Calu3 (cell line): ENCODE data around the gene ZIC4. TPM values are rescaled to one million over a fixed set of nuclear protein-coding genes. Genes with fewer than 3 reads are reported as not detected.

Experiments
- BruUV-seq: library from RNA; stranded (reverse); fragments of 400-500 nt; replicated peaks from 2 replicates; lab custom pipeline; 2021; lab: Mats Ljungman, UMichigan
- CTCF ChIA-PET: fragments of 300-600 bp; sonication (Branson Sonifier 250); formaldehyde crosslinking; loops from one replicate; lab custom pipeline; 2022; ENCODE audit warnings: antibody characterized with exemption; lab: Charles Lee
- DNase-seq: peaks from one replicate; pipeline ENCODE4 v3.0.0; 2022
- H3K27ac Mint-ChIP-seq: one replicate; pipeline ENCODE4 v1.8.0; 2022; ENCODE audit warnings: mixed read lengths; ENCODE audit not compliant: unreplicated experiment
- H3K27me3 Mint-ChIP-seq: one replicate; pipeline ENCODE4 v1.8.0; 2022; ENCODE audit warnings: mixed read lengths; ENCODE audit not compliant: unreplicated experiment
- H3K36me3 Mint-ChIP-seq: one replicate; pipeline ENCODE4 v1.8.0; 2022; ENCODE audit warnings: mild to moderate bottlenecking, moderate library complexity, mixed read lengths; ENCODE audit not compliant: insufficient read depth, unreplicated experiment
- H3K4me1 Mint-ChIP-seq: one replicate; pipeline ENCODE4 v1.8.0; 2022; ENCODE audit warnings: mild to moderate bottlenecking, low read depth, mixed read lengths; ENCODE audit not compliant: unreplicated experiment
- H3K4me3 Mint-ChIP-seq: one replicate; pipeline ENCODE4 v1.8.0; 2022; ENCODE audit warnings: mild to moderate bottlenecking, low read depth, moderate library complexity, mixed read lengths; ENCODE audit not compliant: unreplicated experiment
- H3K9me3 Mint-ChIP-seq: one replicate; pipeline ENCODE4 v1.8.0; 2022; ENCODE audit warnings: low read depth, mixed read lengths; ENCODE audit not compliant: unreplicated experiment
- intact Hi-C: fragments of 100-400 bp; cut with micrococcal nuclease; formaldehyde crosslinking; loops from one replicate; pipeline ENCODE4 v1.10.0; 2022; ENCODE audit not compliant: unreplicated experiment
- total RNA-seq: library from RNA; stranded (reverse); gene quantifications from 2 replicates; pipeline ENCODE4 v1.2.3, GENCODE V29; 2022
- TF ChIP-seq, protein P1 (sequence below): fragments of 200-600 bp; IDR thresholded peaks from one replicate; pipeline ENCODE4 v1.8.0; 2022; ENCODE audit warnings: antibody characterized with exemption; ENCODE audit not compliant: unreplicated experiment

Gene ZIC4
- total RNA-seq, 1 experiment from 2014 or later, result not detected

DNA sequence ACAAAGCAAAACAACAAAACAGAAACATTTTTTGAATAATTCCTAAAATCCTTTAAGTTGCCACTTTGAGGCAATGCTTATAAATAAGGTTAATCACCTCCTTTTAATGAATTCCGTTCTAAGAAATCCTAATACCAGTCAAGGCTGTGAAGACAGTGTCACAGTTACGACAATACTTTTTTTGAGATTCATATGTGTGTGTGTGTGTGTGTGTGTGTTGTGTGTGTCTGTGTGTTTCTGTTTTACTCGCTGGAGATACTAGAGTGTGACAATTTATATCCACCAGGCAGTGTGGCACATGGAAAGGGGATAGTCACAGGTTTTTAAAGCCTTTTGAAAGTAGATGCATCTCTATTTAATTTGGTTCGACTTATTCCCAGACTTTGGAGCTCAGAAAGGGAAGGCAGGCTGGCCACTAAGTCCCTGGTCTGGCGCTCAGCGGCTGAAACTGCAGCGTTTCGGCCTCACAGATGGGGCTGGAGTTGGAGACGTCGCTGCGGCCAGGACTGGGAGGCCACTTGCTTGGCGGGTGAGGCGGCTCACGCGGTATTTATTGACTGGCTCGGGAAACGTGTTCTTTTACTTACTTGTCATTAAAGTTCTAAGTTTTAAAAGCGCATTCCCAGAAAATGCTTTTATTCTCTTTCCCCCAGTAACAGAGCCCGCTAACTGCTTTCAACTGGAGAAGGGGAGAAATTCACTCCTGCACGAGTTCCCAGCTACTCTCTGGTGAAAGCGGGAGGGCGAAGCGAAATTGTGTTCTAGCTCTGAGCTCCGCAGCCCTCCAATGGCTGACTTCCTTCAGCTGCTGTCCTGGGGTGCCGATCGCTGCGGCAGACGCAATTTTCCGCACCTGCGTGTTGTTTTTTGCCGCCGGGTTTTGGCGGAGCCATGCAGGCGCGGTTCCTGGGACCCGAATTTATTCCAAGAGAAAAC lies 16.5 kb upstream of the ZIC4 start:
- BruUV-seq, result no TSS peak
- Mint-ChIP-seq H3K4me1 (no peaks in the 10 kb centered on the region), H3K36me3 (no peaks in the 10 kb centered on the region), H3K4me3 (no peak overlapping the region), H3K9me3 (peaks cover 6% of the 10 kb centered on the region), H3K27me3 (no peaks in the 10 kb centered on the region), H3K27ac (no peak overlapping the region)
- TF ChIP-seq, protein P1, sequence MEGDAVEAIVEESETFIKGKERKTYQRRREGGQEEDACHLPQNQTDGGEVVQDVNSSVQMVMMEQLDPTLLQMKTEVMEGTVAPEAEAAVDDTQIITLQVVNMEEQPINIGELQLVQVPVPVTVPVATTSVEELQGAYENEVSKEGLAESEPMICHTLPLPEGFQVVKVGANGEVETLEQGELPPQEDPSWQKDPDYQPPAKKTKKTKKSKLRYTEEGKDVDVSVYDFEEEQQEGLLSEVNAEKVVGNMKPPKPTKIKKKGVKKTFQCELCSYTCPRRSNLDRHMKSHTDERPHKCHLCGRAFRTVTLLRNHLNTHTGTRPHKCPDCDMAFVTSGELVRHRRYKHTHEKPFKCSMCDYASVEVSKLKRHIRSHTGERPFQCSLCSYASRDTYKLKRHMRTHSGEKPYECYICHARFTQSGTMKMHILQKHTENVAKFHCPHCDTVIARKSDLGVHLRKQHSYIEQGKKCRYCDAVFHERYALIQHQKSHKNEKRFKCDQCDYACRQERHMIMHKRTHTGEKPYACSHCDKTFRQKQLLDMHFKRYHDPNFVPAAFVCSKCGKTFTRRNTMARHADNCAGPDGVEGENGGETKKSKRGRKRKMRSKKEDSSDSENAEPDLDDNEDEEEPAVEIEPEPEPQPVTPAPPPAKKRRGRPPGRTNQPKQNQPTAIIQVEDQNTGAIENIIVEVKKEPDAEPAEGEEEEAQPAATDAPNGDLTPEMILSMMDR, result no peak
- DNase-seq, result no peak
- CTCF ChIA-PET, result no interaction called here
- intact Hi-C loops, result no loop called here

DNA sequence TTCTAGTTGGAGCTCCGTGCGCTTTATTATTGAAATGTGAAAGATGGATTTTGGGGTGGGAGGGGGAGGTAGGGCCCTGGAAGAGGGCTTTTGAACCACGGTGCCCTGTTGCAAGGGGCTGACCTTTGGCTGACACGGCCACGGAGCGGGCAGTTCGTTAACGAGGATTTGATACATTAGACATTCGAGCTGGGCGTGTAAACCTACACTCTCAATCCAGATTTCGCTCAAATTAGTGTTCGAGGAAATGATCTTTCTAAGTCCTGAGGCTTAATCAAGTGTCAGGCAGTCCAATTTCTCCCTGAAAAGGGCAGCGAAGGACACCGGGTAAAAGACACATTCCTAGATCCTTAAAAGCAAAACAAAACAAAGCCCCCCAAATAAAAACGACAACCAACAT lies 15.9 kb upstream of the ZIC4 start:
- no TSS peak for BruUV-seq
- no peaks in the 10 kb centered on the region for H3K27me3 Mint-ChIP-seq
- intact Hi-C loops, result no loop called here
- CTCF ChIA-PET, result no interaction called here
- no peak overlapping the region for H3K4me3 Mint-ChIP-seq
- no peaks in the 10 kb centered on the region for H3K36me3 Mint-ChIP-seq
- TF ChIP-seq, protein P1, result no peak
- H3K27ac Mint-ChIP-seq, result no peak overlapping the region
- H3K4me1 Mint-ChIP-seq, result no peaks in the 10 kb centered on the region
- H3K9me3 Mint-ChIP-seq, result peaks cover 6% of the 10 kb centered on the region
- no peak for DNase-seq

DNA sequence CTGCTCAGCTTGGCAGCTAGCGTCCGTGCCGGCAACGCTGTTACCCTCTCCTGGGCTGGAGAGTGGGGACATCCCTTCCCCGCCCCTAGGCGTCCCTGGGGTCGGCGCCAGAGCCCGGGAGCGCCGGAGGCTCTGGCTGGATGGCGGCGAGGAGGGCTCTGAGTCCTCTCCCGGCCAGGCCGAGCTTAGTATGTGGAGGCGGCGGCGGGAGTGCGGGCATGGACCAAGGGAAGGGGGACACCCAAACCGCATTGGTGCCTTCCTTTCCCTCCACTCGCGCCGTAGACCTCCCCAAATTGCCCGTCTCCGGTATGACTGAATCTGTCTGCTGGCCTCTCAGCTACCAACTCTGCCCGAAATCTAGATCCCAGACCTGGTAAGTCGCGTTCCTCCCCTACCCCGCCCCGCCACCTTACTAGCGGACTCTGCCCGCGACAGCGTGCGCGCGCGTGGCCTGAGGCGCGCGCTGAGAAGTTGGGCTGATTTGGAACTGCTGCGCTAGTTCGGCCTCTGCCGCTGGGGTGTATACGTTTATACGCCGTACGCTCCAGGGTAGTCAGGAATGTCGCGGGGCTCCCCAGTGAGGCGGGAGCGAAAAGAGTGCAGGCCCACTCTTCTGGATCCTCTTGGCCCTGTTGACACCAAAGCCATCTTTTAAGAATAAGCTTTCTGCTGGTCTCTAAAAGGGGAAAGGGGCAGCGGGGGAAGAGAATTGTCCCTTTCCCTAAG lies 15.0 kb upstream of the ZIC4 start:
- no TSS peak for BruUV-seq
- Mint-ChIP-seq H3K36me3 (no peaks in the 10 kb centered on the region), H3K4me3 (no peak overlapping the region), H3K4me1 (no peaks in the 10 kb centered on the region), H3K27me3 (no peaks in the 10 kb centered on the region), H3K9me3 (peaks cover 6% of the 10 kb centered on the region), H3K27ac (no peak overlapping the region)
- TF ChIP-seq, protein P1, result no peak
- CTCF ChIA-PET, result no interaction called here
- DNase-seq, result no peak
- intact Hi-C loops, result no loop called here

DNA sequence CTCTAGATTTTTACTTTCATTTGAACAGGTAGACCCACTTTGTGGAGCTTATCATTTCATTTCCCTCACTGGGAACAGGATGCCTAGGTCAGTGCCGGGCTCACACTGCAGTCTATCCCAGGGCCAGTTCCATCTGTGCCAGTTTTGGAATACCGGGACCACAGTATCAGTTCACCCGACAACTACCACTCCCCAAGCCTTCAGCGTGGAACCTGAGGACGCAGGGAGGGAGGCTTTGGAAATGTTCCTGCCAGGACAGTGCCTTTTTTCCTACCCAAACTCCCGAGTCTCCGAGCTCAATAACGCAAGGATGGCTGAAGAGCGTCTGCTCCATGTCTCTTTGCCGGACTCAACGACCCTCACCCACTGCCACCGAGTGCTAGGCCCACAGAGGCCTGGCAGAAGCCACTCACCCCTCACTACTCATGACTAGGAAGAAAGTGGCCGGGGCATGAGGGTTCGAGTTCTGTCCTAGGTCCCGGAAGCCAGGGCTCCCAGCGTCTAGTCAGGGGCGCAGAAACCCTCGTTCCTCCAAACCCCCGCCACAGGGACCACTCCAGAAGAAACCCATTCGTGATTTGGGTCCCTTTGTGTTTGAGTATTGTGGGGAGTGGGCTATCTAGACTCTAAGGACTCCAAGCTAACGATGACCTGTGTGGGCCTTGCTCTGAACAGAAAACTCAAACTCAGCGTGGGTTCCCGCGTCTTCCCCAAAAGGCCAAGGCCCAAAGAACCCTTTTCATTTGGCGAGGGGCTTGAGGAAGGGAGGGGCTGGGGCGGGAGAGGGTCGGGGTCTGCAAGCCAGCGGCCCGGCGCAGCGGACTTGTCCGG lies 14.2 kb upstream of the ZIC4 start:
- BruUV-seq, result no TSS peak
- no peak overlapping the region for H3K27ac Mint-ChIP-seq
- CTCF ChIA-PET, result no interaction called here
- H3K9me3 Mint-ChIP-seq, result peaks cover 6% of the 10 kb centered on the region
- H3K4me3 Mint-ChIP-seq, result no peak overlapping the region
- DNase-seq, result no peak
- TF ChIP-seq, protein P1, result no peak
- H3K36me3 Mint-ChIP-seq, result no peaks in the 10 kb centered on the region
- intact Hi-C loops, result no loop called here
- no peaks in the 10 kb centered on the region for H3K4me1 Mint-ChIP-seq
- H3K27me3 Mint-ChIP-seq, result no peaks in the 10 kb centered on the region
